GM21576 (cell line): ENCODE measurements around the gene BANF2.
"Not testable (repeated sequence)": the region's sequence is repeated elsewhere in the genome, so short reads cannot be mapped to it uniquely, and the experiment has no call there.

Experiments used
- ATAC-seq: cut with Tn5 transposase; IDR thresholded peaks from one replicate; pipeline ENCODE4 v1.9.1; 2021; ENCODE audit warnings: mild to moderate bottlenecking, moderate library complexity; ENCODE audit not compliant: unreplicated experiment

The BANF2 gene

GRCh38 chr20:17699931-17700351, at the start of gene BANF2:
Gene BANF2 (plus strand): TSS chr20:17699966. CDS start chr20:17725026, 25,060 bp downstream.
- no peak for ATAC-seq

GRCh38 chr20:17650301-17651128, 49.3 kb upstream of the BANF2 start:
- no peak for ATAC-seq

- ATAC-seq, result no peak
Measured at GRCh38 chr20:17651129-17651759, 48.5 kb upstream of the BANF2 start.

GRCh38 chr20:17651760-17652388, 47.9 kb upstream of the BANF2 start:
- ATAC-seq, result no peak

- ATAC-seq, result no peak
Measured at GRCh38 chr20:17652411-17652810, 47.4 kb upstream of the BANF2 start.

- no peak for ATAC-seq
Measured at GRCh38 chr20:17653835-17654648, 45.7 kb upstream of the BANF2 start.

GRCh38 chr20:17654649-17655285, 45.0 kb upstream of the BANF2 start:
- ATAC-seq, result no peak

GRCh38 chr20:17655286-17655651, 44.5 kb upstream of the BANF2 start:
- no peak for ATAC-seq

GRCh38 chr20:17655865-17656479, 43.8 kb upstream of the BANF2 start:
- ATAC-seq, result no peak

GRCh38 chr20:17657079-17657825, 42.5 kb upstream of the BANF2 start:
- ATAC-seq, result no peak

GRCh38 chr20:17657898-17658647, 41.7 kb upstream of the BANF2 start:
- no peak for ATAC-seq

- no peak for ATAC-seq
Measured at GRCh38 chr20:17658648-17658993, 41.1 kb upstream of the BANF2 start.

- ATAC-seq, result not testable (repeated sequence)
Measured at GRCh38 chr20:17659344-17659743, 40.4 kb upstream of the BANF2 start.

GRCh38 chr20:17659801-17660200, 40.0 kb upstream of the BANF2 start:
- no peak for ATAC-seq

- no peak for ATAC-seq
Measured at GRCh38 chr20:17660667-17661066, 39.1 kb upstream of the BANF2 start.

GRCh38 chr20:17661121-17661744, 38.5 kb upstream of the BANF2 start:
- ATAC-seq, result no peak

GRCh38 chr20:17662333-17663039, 37.3 kb upstream of the BANF2 start:
- ATAC-seq, result no peak

GRCh38 chr20:17663040-17663399, 36.7 kb upstream of the BANF2 start:
- ATAC-seq, result no peak
